Smooth muscle cell (in vitro differentiated cells): ENCODE results near the gene MCC. TPM values are rescaled to one million over a fixed set of nuclear protein-coding genes. Genes with fewer than 3 reads are reported as not detected.

Source experiments
- DNase-seq: peaks from one replicate; lab custom pipeline; 2025; ENCODE audit not compliant: unreplicated experiment; lab: John Stamatoyannopoulos, UW
- H2AFZ ChIP-seq: fragments of 200-600 bp; sonication (generic); 2 replicates; pipeline ENCODE4 v1.6.0; 2016; ENCODE audit warnings: antibody characterized with exemption, low read depth, mild to moderate bottlenecking
- H3F3A ChIP-seq: fragments of 200-600 bp; sonication (generic); 2 replicates; pipeline ENCODE4 v1.6.0; 2017; ENCODE audit warnings: antibody characterized with exemption, low read depth
- H3K27ac ChIP-seq: fragments of 200-600 bp; sonication (generic); 2 replicates; pipeline ENCODE4 v1.5.1; 2016; ENCODE audit warnings: low read depth, mild to moderate bottlenecking
- H3K27me3 ChIP-seq: fragments of 200-600 bp; sonication (generic); 2 replicates; pipeline ENCODE4 v1.6.1; 2016; ENCODE audit warnings: low read depth, mild to moderate bottlenecking
- H3K36me3 ChIP-seq: fragments of 200-600 bp; sonication (generic); 2 replicates; pipeline ENCODE4 v1.5.1; 2016; ENCODE audit warnings: low read depth
- H3K4me1 ChIP-seq: fragments of 200-600 bp; sonication (generic); 2 replicates; pipeline ENCODE4 v1.5.1; 2016; ENCODE audit warnings: low read depth
- H3K4me2 ChIP-seq: fragments of 200-600 bp; sonication (generic); 2 replicates; pipeline ENCODE4 v1.6.0; 2016; ENCODE audit warnings: mild to moderate bottlenecking
- H3K4me3 ChIP-seq: fragments of 200-600 bp; sonication (generic); 2 replicates; pipeline ENCODE4 v1.5.1; 2016; ENCODE audit warnings: mild to moderate bottlenecking
- H3K79me2 ChIP-seq: fragments of 200-600 bp; sonication (generic); 2 replicates; pipeline ENCODE4 v1.6.0; 2016; ENCODE audit warnings: low read depth, mild to moderate bottlenecking
- H3K9ac ChIP-seq: fragments of 200-600 bp; sonication (generic); 2 replicates; pipeline ENCODE4 v1.6.0; 2016; ENCODE audit warnings: low read depth
- H3K9me3 ChIP-seq: fragments of 200-600 bp; sonication (generic); replicated peaks from 2 replicates; pipeline ENCODE4 v1.5.1; 2016; ENCODE audit warnings: low read depth
- H4K20me1 ChIP-seq: fragments of 200-600 bp; sonication (generic); 2 replicates; pipeline ENCODE4 v1.6.0; 2016; ENCODE audit warnings: low read depth
- WGBS: methylation state at CpG from one replicate; pipeline ENCODE4 v1.1.7; 2016; ENCODE audit warnings: low lambda C conversion rate; 5-methylcytosine and 5-hydroxymethylcytosine counted together
- polyA plus RNA-seq: library from polyadenylated mRNA; unstranded; fragments of >200 nt; fragmentation: Nextera tagmentation; extraction: Ambion mirVana; gene quantifications from 2 replicates; pipeline ENCODE4 v1.2.1, GENCODE V29; 2016
- total RNA-seq: library from RNA; depleted of rRNA; stranded (reverse); fragments of >200 nt; gene quantifications from 2 replicates; pipeline ENCODE4 v1.2.3, GENCODE V29; 2014
- TF ChIP-seq, protein P1 (sequence below): fragments of 200-600 bp; sonication (generic); IDR thresholded peaks from 2 replicates; pipeline ENCODE4 v1.5.1; 2017; ENCODE audit warnings: borderline replicate concordance, mild to moderate bottlenecking, antibody characterized with exemption; ENCODE audit not compliant: insufficient read depth, poor library complexity, severe bottlenecking

MCC gene
- total and polyA plus RNA-seq, 2 experiments from 2014 or later, result 5.8 to 19.2 TPM

DNA sequence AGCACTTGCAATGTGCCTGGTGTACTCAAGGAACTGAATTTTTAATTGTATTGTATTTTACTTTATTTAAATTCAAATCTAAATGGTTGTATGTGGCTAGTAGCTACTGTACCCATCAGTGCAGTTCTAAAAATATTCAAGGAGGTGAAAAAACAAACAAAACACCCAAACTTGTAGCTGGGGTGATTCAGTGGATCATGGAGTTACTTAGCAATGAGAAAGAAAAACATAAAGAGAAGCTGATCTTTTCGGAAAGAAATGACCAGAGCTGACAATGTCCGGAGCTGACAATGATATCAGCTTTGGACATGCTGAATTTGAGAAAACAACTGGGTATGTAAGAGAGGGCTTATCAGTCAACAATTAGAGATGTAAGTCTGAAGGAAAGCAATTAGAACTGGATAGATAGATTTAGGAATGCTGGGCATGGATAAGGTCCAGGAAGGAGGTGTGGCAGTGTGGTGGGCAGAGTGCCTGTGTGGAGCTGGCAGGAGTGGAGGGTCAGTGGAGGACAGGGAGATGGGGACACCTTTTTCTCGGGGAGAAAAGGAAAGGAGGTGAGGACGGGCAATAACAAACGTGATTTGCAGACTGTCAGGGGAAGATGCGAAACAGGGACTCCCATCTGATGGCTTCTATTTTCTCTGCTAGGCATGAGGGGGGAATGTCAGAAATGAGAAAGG lies 398.5 kb downstream of the MCC start:
- no peaks in the 10 kb centered on the region for H3K27me3 ChIP-seq
- H3K4me2 ChIP-seq, result no peak overlapping the region
- H3K36me3 ChIP-seq, result no peaks in the 10 kb centered on the region
- H3K9ac ChIP-seq, result no peak overlapping the region
- no peaks in the 10 kb centered on the region for H3K79me2 ChIP-seq
- 81% methylated on average over 6 of the region's 6 CpGs for WGBS
- DNase-seq, result no peak
- no peaks in the 10 kb centered on the region for H3F3A ChIP-seq
- H4K20me1 ChIP-seq, result no peaks in the 10 kb centered on the region
- TF ChIP-seq, protein P1, sequence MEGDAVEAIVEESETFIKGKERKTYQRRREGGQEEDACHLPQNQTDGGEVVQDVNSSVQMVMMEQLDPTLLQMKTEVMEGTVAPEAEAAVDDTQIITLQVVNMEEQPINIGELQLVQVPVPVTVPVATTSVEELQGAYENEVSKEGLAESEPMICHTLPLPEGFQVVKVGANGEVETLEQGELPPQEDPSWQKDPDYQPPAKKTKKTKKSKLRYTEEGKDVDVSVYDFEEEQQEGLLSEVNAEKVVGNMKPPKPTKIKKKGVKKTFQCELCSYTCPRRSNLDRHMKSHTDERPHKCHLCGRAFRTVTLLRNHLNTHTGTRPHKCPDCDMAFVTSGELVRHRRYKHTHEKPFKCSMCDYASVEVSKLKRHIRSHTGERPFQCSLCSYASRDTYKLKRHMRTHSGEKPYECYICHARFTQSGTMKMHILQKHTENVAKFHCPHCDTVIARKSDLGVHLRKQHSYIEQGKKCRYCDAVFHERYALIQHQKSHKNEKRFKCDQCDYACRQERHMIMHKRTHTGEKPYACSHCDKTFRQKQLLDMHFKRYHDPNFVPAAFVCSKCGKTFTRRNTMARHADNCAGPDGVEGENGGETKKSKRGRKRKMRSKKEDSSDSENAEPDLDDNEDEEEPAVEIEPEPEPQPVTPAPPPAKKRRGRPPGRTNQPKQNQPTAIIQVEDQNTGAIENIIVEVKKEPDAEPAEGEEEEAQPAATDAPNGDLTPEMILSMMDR, result no peak
- H2AFZ ChIP-seq, result no peak overlapping the region
- no peak overlapping the region for H3K27ac ChIP-seq
- no peak overlapping the region for H3K4me3 ChIP-seq
- H3K9me3 ChIP-seq, result no peaks in the 10 kb centered on the region
- no peaks in the 10 kb centered on the region for H3K4me1 ChIP-seq

DNA sequence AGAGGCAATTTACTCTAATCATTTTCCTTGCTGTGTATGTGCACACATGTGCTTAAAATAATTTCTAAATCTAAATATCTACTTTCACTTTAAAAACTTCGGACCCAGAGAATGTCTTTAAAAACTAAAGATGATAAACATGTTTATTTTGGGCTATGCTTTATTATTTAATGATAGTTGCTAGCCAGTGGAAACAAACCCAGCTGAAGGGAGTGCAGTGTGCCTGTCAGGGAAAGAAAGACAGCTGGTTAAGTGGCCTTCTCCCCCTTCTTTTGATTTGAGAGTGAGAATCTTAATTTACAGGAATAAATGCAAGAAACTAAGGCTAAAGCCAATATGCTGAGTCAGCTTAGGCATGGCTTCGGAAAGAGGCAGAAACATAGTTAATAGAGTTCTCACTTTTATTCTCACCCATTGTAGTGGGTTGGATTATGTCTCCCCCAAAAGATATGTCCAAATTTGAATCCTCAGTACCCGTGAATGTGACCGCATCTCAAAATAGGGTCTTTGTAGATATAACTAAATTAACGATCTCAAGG lies 400.2 kb downstream of the MCC start:
- Histone ChIP-seq H3K4me3 (no peak overlapping the region), H3K36me3 (no peaks in the 10 kb centered on the region), H3K79me2 (no peaks in the 10 kb centered on the region), H3K9ac (no peak overlapping the region), H2AFZ (no peak overlapping the region), H3K4me1 (no peaks in the 10 kb centered on the region), H3K27me3 (no peaks in the 10 kb centered on the region), H3F3A (no peaks in the 10 kb centered on the region), H4K20me1 (no peaks in the 10 kb centered on the region), H3K27ac (no peak overlapping the region), H3K4me2 (no peak overlapping the region), H3K9me3 (no peaks in the 10 kb centered on the region)
- WGBS, result 89% methylated on average over 5 of the region's 5 CpGs
- no peak for DNase-seq
- TF ChIP-seq, protein P1, result no peak

DNA sequence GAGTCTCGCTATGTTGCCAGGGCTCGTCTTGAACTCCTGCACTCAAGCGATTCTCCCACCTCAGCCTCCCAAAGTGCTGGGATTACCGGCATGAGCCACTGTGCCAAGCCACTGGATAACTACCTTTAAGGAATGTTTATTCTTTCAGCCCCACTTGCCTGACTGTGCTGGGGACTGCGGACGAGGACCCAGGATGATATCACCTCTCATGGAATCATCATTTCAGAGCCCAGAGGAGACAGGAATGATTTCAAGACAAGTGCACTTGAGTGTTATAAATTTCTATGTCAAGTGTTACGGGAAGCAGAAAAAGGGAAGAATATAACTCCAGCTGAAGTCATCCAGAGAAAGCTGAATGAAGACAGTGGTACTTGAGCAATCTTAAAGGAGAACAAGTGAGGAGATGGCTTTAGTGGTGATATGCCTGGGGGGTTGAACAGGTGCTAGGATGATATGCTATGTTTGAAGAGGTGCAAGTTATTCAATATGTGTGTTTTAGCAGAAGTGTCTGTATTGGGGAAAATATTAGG lies 402.3 kb downstream of the MCC start:
- TF ChIP-seq, protein P1, result no peak
- H3K79me2 ChIP-seq, result no peaks in the 10 kb centered on the region
- no peak for DNase-seq
- H3K36me3 ChIP-seq, result no peaks in the 10 kb centered on the region
- no peaks in the 10 kb centered on the region for H4K20me1 ChIP-seq
- H3F3A ChIP-seq, result no peaks in the 10 kb centered on the region
- H3K4me1 ChIP-seq, result no peaks in the 10 kb centered on the region
- 92% methylated on average over 7 of the region's 7 CpGs for WGBS
- no peaks in the 10 kb centered on the region for H3K27me3 ChIP-seq
- no peak overlapping the region for H3K27ac ChIP-seq
- no peak overlapping the region for H3K4me2 ChIP-seq
- no peak overlapping the region for H3K9ac ChIP-seq
- no peak overlapping the region for H2AFZ ChIP-seq
- H3K9me3 ChIP-seq, result no peaks in the 10 kb centered on the region
- no peak overlapping the region for H3K4me3 ChIP-seq

DNA sequence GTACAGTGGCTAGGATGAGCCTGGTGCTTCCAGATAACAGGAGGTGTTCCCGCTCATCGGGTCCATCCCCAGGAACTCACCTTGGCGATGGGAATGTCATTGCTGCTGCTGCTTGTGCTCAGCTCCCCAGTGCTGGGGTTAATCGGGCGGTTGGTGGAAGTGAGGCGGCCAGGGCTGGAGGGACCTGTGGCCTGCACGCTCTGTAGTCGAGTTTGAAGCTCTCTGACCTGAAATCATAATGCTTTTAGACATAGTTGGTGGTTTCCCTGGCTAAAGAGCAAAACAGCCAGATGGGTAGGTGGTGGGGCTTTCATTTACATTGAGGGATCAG lies 403.2 kb downstream of the MCC start:
- no peak overlapping the region for H2AFZ ChIP-seq
- H3K4me3 ChIP-seq, result no peak overlapping the region
- no peak for DNase-seq
- WGBS, result 85% methylated on average over 8 of the region's 8 CpGs
- no peaks in the 10 kb centered on the region for H4K20me1 ChIP-seq
- no peaks in the 10 kb centered on the region for H3K79me2 ChIP-seq
- H3K9me3 ChIP-seq, result no peaks in the 10 kb centered on the region
- H3K4me2 ChIP-seq, result no peak overlapping the region
- no peaks in the 10 kb centered on the region for H3K4me1 ChIP-seq
- no peak overlapping the region for H3K27ac ChIP-seq
- no peaks in the 10 kb centered on the region for H3F3A ChIP-seq
- H3K36me3 ChIP-seq, result no peaks in the 10 kb centered on the region
- no peak overlapping the region for H3K9ac ChIP-seq
- no peaks in the 10 kb centered on the region for H3K27me3 ChIP-seq
- TF ChIP-seq, protein P1, result no peak
